Occipital lobe (tissue), 1 donor: ENCODE data around the gene BATF3. TPM values are rescaled to one million over a fixed set of nuclear protein-coding genes. Genes with fewer than 3 reads are reported as not detected.

Experiments
- total RNA-seq: library from RNA; depleted of rRNA; stranded (reverse); fragments of >200 nt; gene quantifications from one replicate; pipeline ENCODE4 v1.2.3, GENCODE V29; 2014

The BATF3 gene
- total RNA-seq, 1 donor from 2014 or later, result 8.0 TPM

Other genes with a start within 250 kb of the BATF3 start
- gene ATF3, start 91.1 kb downstream of the BATF3 start, total RNA-seq, result 3.1 TPM
- gene NSL1, start 91.9 kb upstream of the BATF3 start, total RNA-seq, result 62.4 TPM
- gene TATDN3, start 92.1 kb upstream of the BATF3 start, total RNA-seq, result 29.3 TPM
- not detected for gene SPATA45, start 147.8 kb upstream of the BATF3 start, total RNA-seq
- gene FLVCR1, start 158.4 kb upstream of the BATF3 start, total RNA-seq, result 53.0 TPM